ENCODE data around the gene IL36B.
A peak's percentile ranks its signal among the peaks of the same experiment; 100 is the strongest.

Gene IL36B

GRCh38 chr2:113050921-113051895 lies 1.5 kb downstream of the IL36B start:
- no peak for DNase-seq

DNA sequence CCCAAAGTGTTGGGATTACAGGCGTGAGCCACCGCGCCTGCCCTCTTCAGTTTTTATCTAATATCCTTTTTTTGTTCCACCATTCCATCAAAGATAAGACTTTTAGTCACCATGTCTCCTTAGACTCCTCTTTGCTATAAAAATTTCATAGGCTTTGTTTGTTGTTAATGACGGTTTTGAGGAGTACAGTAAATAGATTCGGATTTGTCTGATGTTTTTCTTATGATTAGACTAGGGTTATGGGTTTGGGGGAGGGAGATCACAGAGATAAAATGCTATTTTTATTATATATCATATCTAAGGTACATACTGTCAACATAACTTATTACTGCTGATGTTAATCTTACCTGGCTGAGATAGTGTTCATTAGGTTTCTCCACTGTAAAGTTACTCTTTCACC lies 6.2 kb downstream of the IL36B start:
- DNase-seq: no peak

DNA sequence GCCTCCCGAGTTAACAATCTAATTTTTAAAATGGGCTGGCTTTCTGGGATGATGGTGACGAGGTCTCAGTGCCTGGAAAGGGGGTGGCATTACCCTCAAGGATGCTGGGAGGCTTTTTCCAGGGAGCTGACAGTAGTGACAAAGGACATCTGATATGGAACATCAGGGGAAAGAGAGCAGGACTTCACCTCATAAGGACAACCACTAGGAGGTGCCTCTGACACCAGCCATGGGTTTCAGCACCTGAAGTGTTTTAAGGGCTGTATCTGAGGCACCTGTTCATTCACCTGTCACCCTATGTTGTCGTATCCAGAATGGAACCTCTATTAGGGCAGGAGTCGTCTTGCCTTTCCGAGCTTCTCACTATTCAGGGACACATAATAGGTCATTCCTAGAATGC lies 10.8 kb downstream of the IL36B start:
- no peak for DNase-seq

GRCh38 chr2:113039719-113040118 lies 12.9 kb downstream of the IL36B start:
- no peak for DNase-seq

DNA sequence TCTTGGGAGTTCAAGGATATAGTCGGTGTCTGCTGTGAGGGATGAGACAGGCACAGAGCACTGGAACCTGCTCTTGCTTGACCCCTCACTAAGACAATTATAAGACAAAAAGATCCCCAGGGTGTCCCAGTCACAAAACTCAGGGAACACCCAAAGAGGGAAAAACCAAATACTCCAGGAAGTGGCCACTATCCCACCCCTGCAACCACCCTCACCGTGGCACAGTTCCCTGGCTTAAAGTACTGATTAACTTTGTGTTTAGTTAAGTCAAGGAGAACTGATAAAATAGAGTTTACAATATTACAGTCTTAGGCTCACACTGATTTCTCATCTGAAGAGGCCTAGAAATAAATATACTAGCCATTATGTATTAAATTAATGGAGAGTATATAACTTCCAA lies 13.5 kb downstream of the IL36B start:
- no peak for DNase-seq

DNA sequence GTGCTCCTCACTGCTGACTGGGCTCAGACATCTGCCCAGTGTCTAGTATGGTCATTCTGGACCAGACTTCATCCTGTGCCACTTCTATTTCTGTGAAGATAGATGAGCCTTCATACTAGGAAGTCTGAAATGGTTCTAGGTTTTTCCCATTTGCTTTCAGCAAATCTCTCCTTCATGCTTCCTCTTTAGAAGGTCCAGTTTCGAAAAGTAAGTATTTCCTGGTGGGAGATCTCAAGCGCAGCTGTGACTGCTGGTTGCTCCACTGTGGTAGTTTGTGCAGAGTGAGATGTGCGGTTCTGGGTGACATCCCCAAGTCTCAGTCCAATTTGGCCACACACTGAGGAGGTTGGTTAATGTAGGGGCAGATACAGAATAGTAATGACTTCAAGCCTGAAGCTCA lies 14.4 kb downstream of the IL36B start:
- DNase-seq: no peak

DNA sequence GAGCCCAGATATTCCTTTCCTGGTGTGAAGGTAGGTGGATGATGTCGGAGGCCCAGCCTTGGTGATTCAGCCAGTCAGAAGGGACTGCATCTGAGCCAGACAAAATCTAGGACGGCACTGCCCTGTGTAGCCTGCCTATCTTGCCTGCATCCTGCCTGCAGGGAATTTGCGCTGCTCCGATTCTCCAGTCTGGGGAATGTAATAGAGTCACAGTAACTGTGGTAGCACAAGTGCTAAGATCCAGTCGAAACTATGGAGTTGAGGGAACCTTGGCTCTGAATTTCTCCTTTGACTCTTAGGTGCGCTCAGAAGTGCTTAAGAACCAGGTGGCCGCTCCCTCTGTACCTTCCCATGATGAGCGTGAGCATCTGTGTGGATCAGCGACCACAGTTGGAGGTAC lies 15.9 kb downstream of the IL36B start:
- DNase-seq: no peak

DNA sequence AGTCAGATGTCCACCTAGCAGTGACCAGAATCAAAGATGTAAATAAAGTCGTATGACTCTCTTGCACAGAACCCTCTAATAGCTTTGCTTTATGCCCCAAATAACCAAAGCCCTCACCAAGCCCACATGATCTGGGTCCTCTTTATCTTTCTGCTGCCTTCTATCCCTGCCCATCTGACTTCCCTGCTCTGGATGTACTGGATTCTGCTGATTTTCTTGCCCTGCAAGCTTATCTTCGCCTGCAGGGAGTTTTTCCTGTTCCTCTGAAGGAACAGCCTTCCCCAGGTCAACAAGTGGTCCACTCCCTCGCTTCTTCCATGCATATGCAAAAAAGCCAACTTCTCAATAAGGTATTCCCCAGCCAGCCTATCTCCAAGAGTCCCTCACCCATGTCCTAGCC lies 18.7 kb downstream of the IL36B start:
- DNase-seq: peak; percentile 30

DNA sequence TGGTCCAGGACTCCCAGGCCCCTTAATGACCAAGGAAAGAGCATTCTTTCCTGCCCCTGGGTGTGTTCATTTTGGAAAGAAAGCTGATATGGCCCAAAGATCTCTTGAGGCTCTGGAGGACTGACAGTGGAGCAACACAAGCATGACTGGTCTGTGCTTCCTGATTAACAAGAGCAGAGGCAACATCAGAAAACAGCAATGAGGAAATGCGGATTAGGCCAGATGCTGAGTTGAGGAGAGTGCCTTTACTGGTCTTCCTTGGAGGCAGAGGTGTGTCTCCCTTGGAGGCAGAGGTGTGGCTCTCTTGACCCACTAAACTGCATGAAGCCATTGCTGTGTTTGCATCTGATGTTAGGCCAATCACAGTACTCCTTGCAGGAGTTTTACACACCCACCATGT lies 19.9 kb downstream of the IL36B start:
- DNase-seq: no peak

DNA sequence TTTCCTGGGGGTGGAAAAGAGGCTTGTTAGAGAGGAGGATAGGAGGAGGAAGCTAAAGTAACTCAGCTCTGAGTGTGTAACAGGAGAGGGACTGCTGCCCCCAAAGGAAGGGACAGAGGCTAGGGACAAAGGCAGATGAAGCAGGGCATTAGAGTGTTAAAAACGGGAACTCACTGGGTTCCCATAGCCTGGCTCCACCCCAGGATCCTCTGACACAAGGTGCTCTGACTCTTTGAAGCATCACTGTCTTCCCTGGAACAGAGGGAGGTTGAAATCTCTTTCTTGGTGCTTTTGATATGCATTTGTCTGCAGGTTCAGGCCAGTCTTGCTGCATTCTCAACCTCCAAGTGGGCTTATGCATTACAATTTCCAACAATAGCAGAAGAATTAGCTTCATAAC lies 24.6 kb downstream of the IL36B start:
- no peak for DNase-seq

DNA sequence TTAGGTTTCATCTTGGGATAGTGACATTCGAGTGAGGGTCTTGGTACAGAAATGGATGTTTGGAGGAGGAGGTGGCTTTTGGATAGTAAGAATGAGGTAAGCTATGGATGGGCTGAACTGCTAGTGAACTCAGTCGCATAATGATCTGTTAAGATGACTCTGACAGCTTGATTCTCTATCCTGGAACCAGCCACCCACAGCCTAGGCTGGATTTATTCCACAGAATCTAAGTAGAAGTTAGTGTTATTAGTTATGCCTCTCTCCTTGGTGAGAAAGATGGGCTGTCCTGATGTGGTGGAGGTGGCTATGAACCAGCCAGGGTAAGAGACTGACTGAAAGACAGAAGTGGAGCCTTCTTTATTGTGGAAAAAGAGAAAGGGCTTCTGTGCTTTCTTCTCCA lies 25.0 kb downstream of the IL36B start:
- DNase-seq: no peak

- DNase-seq: no peak
These were observed 26.9 kb downstream of the IL36B start for GRCh38 chr2:113025737-113026136.

DNA sequence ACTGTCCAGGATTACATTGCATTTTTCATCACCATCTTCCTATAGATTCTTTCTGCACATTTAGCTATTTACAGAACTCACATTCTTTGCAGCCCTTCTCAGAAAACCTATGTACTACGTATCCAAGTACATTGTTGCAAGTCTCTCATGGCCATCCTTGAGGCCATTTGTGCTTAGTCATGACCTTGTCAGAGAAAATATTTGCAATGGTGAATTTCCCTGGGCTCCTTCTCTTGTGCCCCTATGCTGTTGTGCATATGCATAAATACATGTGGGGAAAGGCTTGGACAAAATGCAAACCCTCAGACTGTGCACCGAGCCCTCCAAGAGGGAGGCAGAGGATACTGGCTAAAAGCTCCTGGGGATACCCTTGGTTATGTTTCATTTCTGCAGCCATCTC lies 27.9 kb downstream of the IL36B start:
- DNase-seq: no peak

DNA sequence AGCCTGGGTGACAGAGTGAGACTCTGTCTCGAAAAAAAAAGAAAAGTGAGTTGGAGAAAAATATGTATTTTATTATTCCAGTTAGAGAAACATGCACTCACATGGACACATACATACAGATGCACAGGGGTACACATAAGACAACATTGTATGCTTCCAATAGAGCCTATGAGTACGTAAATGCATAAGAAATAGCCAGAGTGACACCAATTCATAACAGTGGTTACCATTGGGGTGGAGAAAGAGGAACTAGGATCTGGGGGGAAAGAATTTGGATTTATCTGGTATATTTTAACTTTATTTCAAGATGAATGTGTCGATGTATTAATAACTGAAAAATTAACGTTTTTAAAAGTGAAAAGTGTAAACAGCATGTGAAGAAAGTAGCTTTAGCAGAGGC lies 31.4 kb downstream of the IL36B start:
- DNase-seq: no peak

GRCh38 chr2:113018509-113018908 lies 34.2 kb downstream of the IL36B start:
- no peak for DNase-seq

DNA sequence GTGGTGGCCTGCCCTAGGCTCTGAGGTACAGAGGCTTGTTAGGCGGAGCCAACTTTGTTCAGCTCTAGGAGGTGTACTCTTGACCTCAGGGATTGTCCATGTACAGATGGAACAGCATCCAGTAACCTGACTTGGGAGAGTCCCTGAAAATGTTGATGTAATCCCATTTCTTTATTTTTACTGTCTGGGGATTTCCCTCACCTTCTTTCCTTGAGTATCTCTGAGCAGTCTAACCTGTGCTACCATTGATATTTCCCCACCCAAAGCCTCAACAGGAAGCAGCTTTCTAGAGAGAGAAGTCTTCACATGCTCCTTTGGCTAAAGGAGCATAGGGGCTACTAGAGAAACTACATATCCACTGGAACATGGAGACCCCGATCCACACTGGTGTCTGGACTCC lies 37.0 kb downstream of the IL36B start:
- no peak for DNase-seq

DNA sequence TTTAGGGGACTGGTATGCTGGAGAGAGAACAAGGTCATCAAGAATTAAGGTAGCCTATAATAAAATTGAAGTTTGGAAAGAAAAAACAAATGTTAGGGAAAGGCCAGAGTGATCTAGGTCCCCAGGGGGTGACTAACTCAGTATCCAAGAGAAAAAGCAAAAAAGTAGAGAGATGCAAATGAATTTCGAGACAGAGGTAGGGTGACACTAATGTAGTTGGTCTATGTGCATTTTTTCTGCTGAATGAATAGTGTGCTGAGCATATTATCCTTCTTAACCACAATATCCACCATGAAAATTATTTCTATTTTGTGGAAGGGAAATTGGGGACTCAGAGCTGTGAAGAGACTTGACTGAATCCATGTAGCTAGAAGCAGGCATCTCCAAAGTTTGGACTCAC lies 37.6 kb downstream of the IL36B start:
- no peak for DNase-seq

- DNase-seq: no peak
These were observed 38.6 kb downstream of the IL36B start for GRCh38 chr2:113014067-113014466.

DNA sequence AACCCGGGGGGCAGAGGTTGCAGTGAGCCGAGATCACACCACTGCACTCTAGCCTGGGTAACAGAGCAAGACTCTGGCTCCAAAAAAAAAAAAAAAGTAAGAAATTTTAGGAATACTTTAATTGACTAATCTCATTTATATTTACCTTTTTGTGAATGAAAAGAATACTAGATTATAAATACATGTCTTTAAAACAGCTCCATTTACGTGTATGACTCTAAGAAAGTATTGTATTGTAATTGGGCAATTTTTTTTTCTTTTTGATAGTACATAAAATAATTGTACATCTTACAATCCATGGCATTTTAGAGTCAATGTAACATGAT lies 39.4 kb downstream of the IL36B start:
- DNase-seq: no peak

DNA sequence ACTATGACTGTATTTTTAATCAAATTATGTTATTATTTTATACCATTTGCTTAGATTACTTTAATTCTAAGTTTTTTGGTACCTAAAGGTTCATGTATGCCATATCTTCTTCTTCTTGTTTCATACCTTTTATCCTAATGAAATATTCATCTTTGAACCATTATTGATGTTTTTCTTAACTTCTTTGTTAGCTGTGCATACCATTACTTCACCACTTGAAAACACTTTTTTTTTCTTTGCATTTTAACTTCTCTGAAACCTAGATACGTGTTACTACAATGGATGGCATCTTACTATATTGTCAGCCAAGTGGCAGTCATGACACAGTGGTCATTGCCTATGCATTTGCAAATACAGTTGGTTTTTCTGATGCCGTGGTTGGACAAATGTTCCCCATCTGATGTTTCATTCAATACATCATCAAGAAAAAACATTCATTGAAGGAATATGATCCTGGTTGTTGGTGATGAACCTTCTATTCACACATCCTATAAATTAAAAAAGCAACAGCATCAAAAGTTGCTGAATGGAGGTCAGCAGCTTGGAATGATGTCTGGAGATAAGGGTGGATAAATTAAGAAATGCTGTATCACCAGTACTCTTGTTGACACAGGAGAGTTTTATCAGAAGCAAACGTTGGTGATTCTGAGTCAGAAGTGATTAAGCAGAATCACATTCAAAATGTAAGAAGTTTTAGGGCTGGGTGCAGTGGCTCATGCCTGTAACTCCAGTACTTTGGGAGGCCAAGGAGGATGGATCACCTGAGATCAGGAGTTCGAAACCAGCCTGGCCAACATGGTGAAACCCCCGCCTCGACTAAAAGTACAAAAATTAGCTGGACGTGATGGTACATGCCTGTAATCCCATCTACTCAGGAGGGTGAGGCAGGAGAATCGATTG lies 40.0 kb downstream of the IL36B start:
- peak; percentile 67 for DNase-seq

DNA sequence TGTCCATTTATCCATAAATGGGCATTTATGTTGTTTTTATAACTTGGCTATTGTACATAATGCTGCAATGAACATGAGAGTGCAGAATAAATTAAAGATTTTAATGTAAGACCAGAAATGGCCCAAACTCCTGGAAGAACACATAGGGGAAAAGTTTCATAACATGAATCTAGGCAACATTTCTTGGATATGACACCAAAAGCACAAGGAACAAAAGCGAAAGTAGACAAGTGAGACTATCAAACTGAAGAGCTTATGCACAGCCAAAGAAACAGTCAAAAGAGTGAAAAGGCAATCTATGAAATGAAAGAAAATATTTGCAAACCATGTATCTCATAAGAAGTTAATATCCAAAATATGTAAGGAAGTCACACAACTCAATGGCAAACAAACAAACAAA lies 41.6 kb downstream of the IL36B start:
- no peak for DNase-seq

DNA sequence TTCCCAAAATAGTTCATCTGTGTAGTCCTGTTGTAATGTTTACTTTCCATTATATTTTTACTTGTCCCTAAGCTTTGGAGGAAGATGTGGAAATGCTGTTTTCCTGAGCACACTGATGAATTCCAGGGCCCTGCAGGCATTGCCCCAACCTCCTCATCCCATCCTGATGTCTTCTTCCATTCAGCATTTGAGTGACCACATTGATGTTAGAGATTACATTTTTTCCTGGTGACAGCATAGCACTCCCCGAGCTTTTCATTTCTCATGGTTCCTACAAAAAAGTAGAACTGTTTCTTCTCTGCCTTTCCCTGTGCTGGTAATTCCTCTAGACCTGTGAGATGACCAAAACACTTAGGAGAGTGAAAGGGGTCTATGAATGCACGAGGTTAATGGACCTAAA lies 42.6 kb downstream of the IL36B start:
- DNase-seq: no peak

- no peak for DNase-seq
These were observed 43.0 kb downstream of the IL36B start for GRCh38 chr2:113009622-113010021.

GRCh38 chr2:113007250-113007649 lies 45.4 kb downstream of the IL36B start:
- no peak for DNase-seq

Data from hematopoietic multipotent progenitor cell treated with erythropoietin and hydrocortisone succinate and interleukin-3 and kit ligand, for 4 days (in vitro differentiated cells).